H9 (cell line): ENCODE measurements around the gene TRUB2. TPM values are rescaled to one million over a fixed set of nuclear protein-coding genes. Genes with fewer than 3 reads are reported as not detected.

Source experiments
- DNase-seq: peaks from one replicate; pipeline ENCODE4 v3.0.0-alpha.2; 2017
- H2AFZ ChIP-seq: one replicate; pipeline ENCODE4 v1.6.1; 2013; ENCODE audit warnings: mild to moderate bottlenecking, low read length, control low read depth, moderate library complexity
- H2AK5ac ChIP-seq: 2 replicates; pipeline ENCODE4 v1.6.1; 2013; ENCODE audit warnings: low read length, control low read depth, mixed read lengths; ENCODE audit not compliant: insufficient read length
- H2BK120ac ChIP-seq: one replicate; pipeline ENCODE4 v1.6.1; 2013; ENCODE audit warnings: low read depth, mild to moderate bottlenecking, low read length, control low read depth, inconsistent platforms; ENCODE audit not compliant: poor library complexity, severe bottlenecking
- H2BK12ac ChIP-seq: 2 replicates; pipeline ENCODE4 v1.6.1; 2013; ENCODE audit warnings: low read length, control low read depth, mixed read lengths, low read depth; ENCODE audit not compliant: insufficient read length
- H2BK15ac ChIP-seq: 2 replicates; pipeline ENCODE4 v1.6.1; 2013; ENCODE audit warnings: low read depth, low read length, control low read depth
- H2BK20ac ChIP-seq: one replicate; pipeline ENCODE4 v1.6.1; 2013; ENCODE audit warnings: low read depth, mild to moderate bottlenecking, low read length, control low read depth, inconsistent platforms; ENCODE audit not compliant: poor library complexity, severe bottlenecking
- H2BK5ac ChIP-seq: 2 replicates; pipeline ENCODE4 v1.6.1; 2013; ENCODE audit warnings: low read length, control low read depth, mixed read lengths; ENCODE audit not compliant: insufficient read length
- H3K14ac ChIP-seq: 2 replicates; pipeline ENCODE4 v1.6.1; 2013; ENCODE audit warnings: low read length, control low read depth; ENCODE audit not compliant: insufficient read depth
- H3K18ac ChIP-seq: 2 replicates; pipeline ENCODE4 v1.6.1; 2013; ENCODE audit warnings: low read depth, mild to moderate bottlenecking, mixed read lengths, low read length, control low read depth; ENCODE audit not compliant: insufficient read length
- H3K23ac ChIP-seq: 2 replicates; pipeline ENCODE4 v1.6.1; 2013; ENCODE audit warnings: low read length, control low read depth, mixed read lengths, low read depth; ENCODE audit not compliant: insufficient read length
- H3K23me2 ChIP-seq: 2 replicates; pipeline ENCODE4 v1.6.1; 2013; ENCODE audit warnings: low read depth, mild to moderate bottlenecking, mixed read lengths, low read length, control low read depth; ENCODE audit not compliant: insufficient read length, poor library complexity, severe bottlenecking
- H3K27ac ChIP-seq: 2 replicates; pipeline ENCODE4 v1.5.1; 2013; ENCODE audit warnings: low read length, control low read depth, mixed read lengths, low read depth; ENCODE audit not compliant: insufficient read length
- H3K27me3 ChIP-seq: 2 replicates; pipeline ENCODE4 v1.6.1; 2013; ENCODE audit warnings: low read length, control low read depth, inconsistent platforms; ENCODE audit not compliant: insufficient read depth
- H3K4ac ChIP-seq: 2 replicates; pipeline ENCODE4 v1.6.1; 2013; ENCODE audit warnings: low read depth, mild to moderate bottlenecking, control low read depth, inconsistent platforms, low read length, moderate library complexity
- H3K4me1 ChIP-seq: 2 replicates; pipeline ENCODE4 v1.6.1; 2013; ENCODE audit warnings: low read length, control low read depth, inconsistent platforms; ENCODE audit not compliant: insufficient read depth
- H3K4me2 ChIP-seq: 2 replicates; pipeline ENCODE4 v1.6.1; 2013; ENCODE audit warnings: low read length, control low read depth, mixed read lengths; ENCODE audit not compliant: insufficient read length, insufficient read depth
- H3K56ac ChIP-seq: 2 replicates; pipeline ENCODE4 v1.6.1; 2013; ENCODE audit warnings: low read depth, mild to moderate bottlenecking, mixed read lengths, low read length, control low read depth; ENCODE audit not compliant: insufficient read length
- H3K79me1 ChIP-seq: 2 replicates; pipeline ENCODE4 v1.6.1; 2013; ENCODE audit warnings: low read depth, mild to moderate bottlenecking, moderate library complexity, low read length, control low read depth, inconsistent platforms; ENCODE audit not compliant: insufficient read depth, poor library complexity, severe bottlenecking
- H3K79me2 ChIP-seq: 2 replicates; pipeline ENCODE4 v1.6.1; 2013; ENCODE audit warnings: low read length, control low read depth, inconsistent platforms; ENCODE audit not compliant: insufficient read depth
- H3K9ac ChIP-seq: 2 replicates; pipeline ENCODE4 v1.6.1; 2013; ENCODE audit warnings: low read length, control low read depth, mixed read lengths; ENCODE audit not compliant: insufficient read length; ENCODE audit errors: extremely low read depth
- H3K9me3 ChIP-seq: one replicate; pipeline ENCODE4 v1.6.1; 2013; ENCODE audit warnings: low read depth, low read length, inconsistent platforms; ENCODE audit not compliant: control insufficient read depth
- H3T11ph ChIP-seq: one replicate; pipeline ENCODE4 v1.6.1; 2013; ENCODE audit warnings: mild to moderate bottlenecking, low read length, control low read depth, inconsistent platforms
- H4K20me1 ChIP-seq: one replicate; pipeline ENCODE4 v1.6.1; 2013; ENCODE audit not compliant: control insufficient read depth, insufficient read length, insufficient read depth
- H4K5ac ChIP-seq: 2 replicates; pipeline ENCODE4 v1.6.1; 2013; ENCODE audit warnings: low read depth, mild to moderate bottlenecking, mixed read lengths, low read length, control low read depth; ENCODE audit not compliant: insufficient read length
- H4K8ac ChIP-seq: replicated peaks from 2 replicates; pipeline ENCODE4 v1.6.1; 2013; ENCODE audit warnings: low read length, control low read depth, mixed read lengths, low read depth; ENCODE audit not compliant: insufficient read length
- H4K91ac ChIP-seq: 2 replicates; pipeline ENCODE4 v1.6.1; 2013; ENCODE audit warnings: low read depth, mild to moderate bottlenecking, moderate library complexity, mixed read lengths, low read length, control low read depth; ENCODE audit not compliant: insufficient read length
- H3K27ac Mint-ChIP-seq, 3 experiments: 2 replicates in 2 of 3; 3 replicates in 1 of 3; pipeline ENCODE4 v1.8.0; 2020 to 2021; ENCODE audit warnings: mixed read lengths in 3 of 3, mild to moderate bottlenecking in 1 of 3, moderate library complexity in 1 of 3
- H3K27me3 Mint-ChIP-seq: 2 replicates; pipeline ENCODE4 v1.8.0; 2021; ENCODE audit warnings: low read depth, mild to moderate bottlenecking, moderate library complexity, mixed read lengths
- H3K36me3 Mint-ChIP-seq, 3 experiments: 2 replicates in 2 of 3; 3 replicates in 1 of 3; pipeline ENCODE4 v1.8.0; 2020 to 2021; ENCODE audit warnings: low read depth in 3 of 3, mixed read lengths in 3 of 3; ENCODE audit not compliant: insufficient read depth in 1 of 3
- H3K4me1 Mint-ChIP-seq, 2 experiments: 2 replicates each; pipeline ENCODE4 v1.8.0; 2020; ENCODE audit warnings: mixed read lengths in 2 of 2
- H3K4me3 Mint-ChIP-seq, 2 experiments: 2 replicates in 1 of 2; 3 replicates in 1 of 2; pipeline ENCODE4 v1.8.0; 2020 to 2021; ENCODE audit warnings: mild to moderate bottlenecking in 2 of 2, mixed read lengths in 2 of 2, moderate library complexity in 1 of 2
- H3K9me3 Mint-ChIP-seq, 2 experiments: 2 replicates in 1 of 2; 3 replicates in 1 of 2; pipeline ENCODE4 v1.8.0; 2020; ENCODE audit warnings: mild to moderate bottlenecking in 2 of 2, mixed read lengths in 2 of 2, moderate library complexity in 1 of 2
- CTCF ChIP-seq: fragments of 200-600 bp; sonication (generic); conservative IDR thresholded peaks from 3 replicates; pipeline ENCODE4 v1.8.0; 2021; ENCODE audit warnings: antibody characterized with exemption, mild to moderate bottlenecking
- WGBS: extraction: QIAGEN DNeasy Blood & Tissue Kit; methylation state at CpG from one replicate; pipeline ENCODE4 v1.1.7; 2013; ENCODE audit warnings: missing lambda C conversion rate, low lambda C conversion rate, mixed read lengths; ENCODE audit not compliant: insufficient read length; ENCODE audit errors: extremely low coverage; 5-methylcytosine and 5-hydroxymethylcytosine counted together
- total RNA-seq: library from RNA; stranded (reverse); gene quantifications from 2 replicates; pipeline ENCODE4 v1.2.1, GENCODE V29; 2021

The TRUB2 gene
- total RNA-seq, 1 experiment from 2014 or later, result 38.3 TPM

GRCh38 chr9:128260340-128260739, 61.9 kb downstream of the TRUB2 start:
- Mint-ChIP-seq H3K27ac (no peak overlapping the region), H3K4me1 (peaks cover 0 to 6% of the 10 kb centered on the region in 2 experiments; a peak in 3 of 4 replicates), H3K27me3 (no peaks in the 10 kb centered on the region; the same call in none of the 2 replicates), H3K4me3 (no peak overlapping the region), H3K9me3 (no peaks in the 10 kb centered on the region), H3K36me3 (peaks cover 28 to 63% (median 58%) of the 10 kb centered on the region in 3 experiments)
- no peak overlapping the region for H3T11ph ChIP-seq
- H3K14ac ChIP-seq, result no peak overlapping the region
- H3K79me1 ChIP-seq, result no peaks in the 10 kb centered on the region
- no peaks in the 10 kb centered on the region for H3K23me2 ChIP-seq
- DNase-seq, result no peak
- H3K4me1 ChIP-seq, result no peaks in the 10 kb centered on the region
- H2BK12ac ChIP-seq, result no peak overlapping the region
- no peak overlapping the region for H3K9ac ChIP-seq
- no peak overlapping the region for H3K27ac ChIP-seq
- TF ChIP-seq CTCF, result no peak
- H2BK20ac ChIP-seq, result no peak overlapping the region
- no peak overlapping the region for H2BK5ac ChIP-seq
- no CpG with 5 or more reads among the region's 17 CpGs for WGBS
- no peak overlapping the region for H2AK5ac ChIP-seq
- H2AFZ ChIP-seq, result no peak overlapping the region
- H2BK15ac ChIP-seq, result no peak overlapping the region
- no peak overlapping the region for H3K56ac ChIP-seq
- no peaks in the 10 kb centered on the region for H3K27me3 ChIP-seq
- no peak overlapping the region for H3K4ac ChIP-seq
- no peak overlapping the region for H2BK120ac ChIP-seq
- no peaks in the 10 kb centered on the region for H4K20me1 ChIP-seq
- no peak overlapping the region for H4K5ac ChIP-seq
- H3K23ac ChIP-seq, result no peak overlapping the region
- no peak overlapping the region for H3K18ac ChIP-seq
- H4K91ac ChIP-seq, result no peak overlapping the region
- no peaks in the 10 kb centered on the region for H3K9me3 ChIP-seq
- H3K4me2 ChIP-seq, result no peak overlapping the region
- H3K79me2 ChIP-seq, result no peaks in the 10 kb centered on the region
- H4K8ac ChIP-seq, result no peak overlapping the region
